NCI-H748 (cell line): Measurements from ENCODE around the gene CD59.
"Not testable (repeated sequence)": the region's sequence is repeated elsewhere in the genome, so short reads cannot be mapped to it uniquely, and the experiment has no call there.

Experiments
- DNase-seq: peaks from one replicate; lab custom pipeline; 2025; ENCODE audit not compliant: unreplicated experiment; lab: John Stamatoyannopoulos, UW

CD59 gene

DNA sequence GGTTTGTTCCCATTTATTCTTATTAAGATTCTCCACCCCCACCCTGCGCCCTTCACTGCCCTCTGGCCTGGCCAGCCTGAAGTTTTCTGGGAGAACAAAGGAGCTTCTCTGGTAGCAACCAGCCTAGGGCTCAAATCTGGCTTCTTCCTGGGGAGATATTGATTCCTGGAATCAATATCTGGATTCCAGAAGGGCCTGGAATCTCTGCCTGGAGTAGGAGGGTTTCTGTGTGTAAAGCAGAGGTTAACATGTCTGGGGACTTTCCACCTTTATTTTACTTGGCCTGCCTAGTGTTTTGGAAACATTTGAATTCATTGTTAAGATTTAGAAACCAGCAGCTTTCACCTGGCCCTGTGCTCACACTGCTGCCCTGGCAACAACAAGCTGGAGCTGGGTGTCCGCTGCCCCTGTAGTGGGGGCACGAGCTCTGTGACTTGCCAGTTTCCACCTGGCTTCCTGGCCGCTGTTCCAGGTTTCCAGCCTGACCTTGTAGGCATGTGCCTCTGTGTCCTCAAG, 41.1 kb downstream of the CD59 start:
- peak; percentile 8 for DNase-seq

GRCh38 chr11:33694346-33695050, 41.7 kb downstream of the CD59 start:
- DNase-seq = no peak

DNA sequence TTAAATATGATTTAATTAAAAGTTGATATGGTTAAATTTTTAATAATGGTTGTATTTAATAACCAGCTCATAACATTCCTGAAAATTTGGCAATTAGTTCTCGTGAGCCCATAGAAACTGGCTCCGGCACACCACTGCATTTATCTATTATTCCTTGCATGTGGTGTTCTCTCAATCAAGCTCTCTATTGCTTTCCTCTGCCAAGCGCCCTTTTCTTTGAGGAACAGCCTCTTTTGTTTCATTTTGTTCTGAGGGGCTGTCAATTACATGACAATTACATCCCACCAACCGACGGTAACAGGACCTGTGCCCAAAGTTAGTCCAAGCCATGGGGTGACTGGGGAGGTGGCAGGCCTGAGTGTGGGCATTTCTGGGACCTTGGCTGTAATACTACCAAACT, 43.7 kb downstream of the CD59 start:
- no peak for DNase-seq

DNA sequence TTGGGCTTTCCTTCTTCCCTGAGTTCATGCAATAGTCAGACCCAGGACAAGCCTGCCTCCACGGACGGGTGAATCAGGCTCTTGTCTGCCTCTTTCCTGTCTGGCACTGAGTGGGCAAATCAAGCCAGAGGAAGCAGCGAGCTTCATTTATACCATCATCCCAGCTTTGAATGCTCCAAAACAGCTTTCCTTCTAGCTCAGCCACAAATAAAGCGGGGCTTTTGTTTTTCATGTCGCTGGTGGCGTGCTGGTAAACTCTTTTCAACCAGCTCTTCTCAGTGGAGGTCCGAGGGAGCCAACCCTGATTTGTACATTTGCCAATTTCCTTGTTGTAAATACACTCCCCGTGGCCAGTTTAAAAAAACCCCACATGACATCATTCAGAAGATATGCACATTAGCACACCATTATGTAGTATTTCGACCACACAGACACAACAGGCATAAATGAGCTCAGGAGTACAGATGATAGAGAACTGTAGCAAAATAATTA, 44.2 kb downstream of the CD59 start:
- DNase-seq = peak; percentile 70

DNA sequence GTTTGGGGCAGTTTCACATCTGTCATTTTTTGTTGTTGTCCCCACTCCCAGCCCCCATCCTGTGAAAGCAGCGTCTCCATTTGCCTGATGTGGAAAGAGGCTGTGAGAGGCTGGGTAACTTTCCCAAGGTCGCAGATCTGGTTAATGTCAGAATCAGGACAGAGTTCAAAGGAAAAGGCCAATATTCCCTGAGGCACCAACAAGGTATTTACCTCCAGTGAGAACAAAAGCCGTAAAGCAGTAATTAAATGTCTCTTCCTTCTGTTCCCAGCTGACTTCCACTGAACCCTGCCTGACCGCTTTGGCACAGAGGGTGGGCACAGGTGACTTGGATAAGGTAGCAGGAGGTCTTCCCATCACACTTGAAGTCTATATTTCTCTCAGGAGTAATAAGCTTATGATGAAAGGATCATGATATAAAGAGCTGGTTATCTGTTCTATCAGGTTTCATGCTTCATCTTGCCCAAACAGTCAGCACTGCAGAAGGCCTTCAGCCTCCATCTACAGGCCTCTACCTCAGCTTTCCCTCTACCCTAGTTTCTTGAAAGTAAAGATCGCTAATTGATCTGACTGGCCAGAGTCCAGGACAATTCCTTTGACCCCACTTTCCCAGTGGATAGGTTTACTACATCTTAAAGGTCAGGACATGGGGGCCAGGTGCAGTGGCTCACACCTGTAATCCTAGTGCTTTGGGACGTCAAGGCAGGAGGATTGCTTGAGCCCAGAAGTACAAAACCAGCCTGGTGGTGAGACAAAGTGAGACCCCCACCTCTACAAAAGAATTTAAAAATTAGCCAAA, 45.0 kb downstream of the CD59 start:
- peak; percentile 19 for DNase-seq

DNA sequence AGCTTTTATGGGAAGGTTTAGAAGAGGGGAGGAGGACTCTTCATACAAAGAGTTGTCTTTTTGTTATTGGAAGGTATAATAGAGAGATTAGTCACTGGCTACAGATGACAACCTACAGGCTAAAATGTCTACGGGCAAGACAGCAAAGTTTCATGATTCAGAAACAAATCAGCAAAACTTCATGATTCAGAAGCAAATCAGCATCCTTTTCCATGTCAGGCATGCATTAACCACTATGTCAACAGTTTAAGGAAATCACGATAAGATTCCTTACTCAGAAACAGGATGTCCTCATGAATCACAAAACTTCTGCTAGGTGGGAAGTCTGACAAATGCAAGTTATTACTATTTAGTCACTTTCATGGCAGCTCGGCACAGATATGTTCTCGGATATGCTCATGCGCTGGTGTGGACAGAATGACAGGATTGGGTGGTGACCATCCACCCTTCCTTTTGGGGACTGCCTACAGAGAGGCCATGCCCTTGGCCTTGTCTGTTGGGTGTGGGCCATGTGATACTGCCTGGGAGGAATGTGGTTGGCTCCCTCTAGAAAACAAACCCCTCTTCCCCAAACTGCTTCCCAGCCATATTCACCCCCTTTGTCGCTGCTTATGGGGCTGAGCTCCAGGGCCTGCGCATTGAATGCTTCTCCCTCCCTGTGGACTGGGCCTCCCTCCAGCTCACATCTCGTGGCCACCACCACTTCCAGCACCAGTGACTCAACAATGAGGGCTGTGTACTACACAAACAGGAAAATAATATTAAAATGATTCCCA, 45.7 kb downstream of the CD59 start:
- DNase-seq = no peak

DNA sequence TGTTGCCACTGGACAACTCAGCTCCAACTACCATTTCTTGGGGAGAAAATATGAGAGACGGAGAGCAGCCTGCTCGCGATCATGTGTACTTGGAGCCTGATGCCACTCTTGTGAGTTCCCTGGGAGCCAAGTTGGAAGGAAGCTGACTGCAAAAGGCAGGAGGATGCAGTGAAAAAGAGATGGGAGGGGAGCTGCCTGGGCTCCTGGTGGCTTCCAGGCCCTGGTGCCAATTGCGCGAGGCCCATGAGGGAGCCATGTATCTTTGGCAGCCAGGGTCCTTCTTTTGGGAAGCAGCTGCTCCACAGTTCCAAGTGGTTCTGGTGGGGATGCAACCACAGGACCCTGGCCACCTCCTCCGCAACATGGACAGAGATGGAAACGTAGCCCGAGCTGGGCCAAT, 46.7 kb downstream of the CD59 start:
- DNase-seq = no peak

GRCh38 chr11:33689085-33689484, 47.1 kb downstream of the CD59 start:
- no peak for DNase-seq

GRCh38 chr11:33687733-33688479, 48.3 kb downstream of the CD59 start:
- DNase-seq = peak; percentile 84

DNA sequence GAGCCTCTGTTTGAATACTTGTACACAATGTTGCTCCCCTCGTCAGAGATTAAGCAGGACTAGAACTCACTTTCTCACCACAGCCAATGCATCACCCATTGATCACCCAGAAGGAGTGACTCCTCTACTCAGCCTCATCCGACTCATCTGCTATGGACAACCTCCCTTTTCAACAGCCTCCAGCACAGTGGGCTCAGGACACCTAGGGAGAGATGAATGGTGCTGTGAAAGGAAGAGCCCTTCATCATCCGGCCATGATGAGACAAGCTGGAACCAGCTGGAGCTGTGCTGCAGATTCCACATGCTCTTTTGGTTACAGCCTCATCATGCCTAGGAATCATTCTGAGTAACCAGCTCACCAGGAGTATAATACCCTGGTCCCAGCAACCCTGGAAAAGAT, 51.1 kb downstream of the CD59 start:
- DNase-seq = no peak

DNA sequence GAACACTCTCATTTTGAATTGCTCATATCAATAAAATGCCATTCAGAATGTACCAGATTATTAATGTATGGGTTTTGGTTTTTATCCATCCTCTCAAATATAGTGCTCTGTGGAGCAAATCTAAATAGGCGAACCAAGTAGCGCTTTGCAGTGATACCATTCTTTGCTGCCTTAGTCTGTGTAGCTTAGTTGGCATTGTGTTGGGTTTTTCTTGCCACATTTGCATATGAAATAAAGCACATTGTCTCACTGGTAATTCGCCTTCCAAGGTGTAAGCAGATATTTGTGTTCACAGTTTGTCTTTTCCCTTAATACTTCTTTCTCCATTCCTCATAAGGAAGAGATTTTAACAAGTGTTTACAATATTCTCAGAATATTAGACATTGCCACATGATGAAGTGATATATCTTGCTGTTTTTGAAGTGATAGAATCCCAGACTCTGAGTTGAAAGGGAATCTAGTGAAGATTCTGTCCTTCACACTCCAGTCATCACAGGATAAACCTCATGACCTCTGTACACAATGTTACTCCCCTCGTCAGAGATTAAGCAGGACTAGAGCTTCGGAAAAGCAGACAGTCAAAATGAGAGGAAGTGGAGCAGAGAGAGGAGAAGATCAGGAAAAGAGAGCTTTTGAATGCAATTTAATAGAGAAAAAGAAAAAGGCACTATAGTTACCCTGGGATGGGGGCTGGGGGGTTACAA, 52.1 kb downstream of the CD59 start:
- no peak for DNase-seq

- peak; percentile 64 for DNase-seq
Measured at GRCh38 chr11:33682446-33682845, 53.8 kb downstream of the CD59 start.

DNA sequence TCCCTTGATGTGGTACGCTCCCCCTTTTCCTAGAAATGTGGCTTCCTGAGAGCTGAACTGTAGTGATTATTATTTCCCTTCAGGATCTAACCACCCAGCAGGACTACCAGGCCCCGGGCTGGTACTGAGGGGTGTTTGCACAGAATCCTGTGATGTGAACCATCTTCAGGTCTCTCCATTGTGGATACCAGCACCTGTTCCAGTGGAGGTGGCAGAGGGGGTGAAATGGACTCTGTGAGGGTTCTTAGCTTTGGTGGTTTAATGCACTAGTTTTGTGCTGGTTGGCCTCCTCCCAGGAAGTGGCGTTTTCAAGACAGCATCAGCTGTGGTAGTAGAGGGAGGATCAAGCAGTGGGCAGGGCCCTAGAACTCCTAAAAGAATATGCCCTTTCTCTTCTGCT, 54.2 kb downstream of the CD59 start:
- DNase-seq = no peak

- DNase-seq = not testable (repeated sequence)
Measured at GRCh38 chr11:33678616-33679015, 57.6 kb downstream of the CD59 start.

GRCh38 chr11:33674035-33674814, 62.0 kb downstream of the CD59 start:
- no peak for DNase-seq

DNA sequence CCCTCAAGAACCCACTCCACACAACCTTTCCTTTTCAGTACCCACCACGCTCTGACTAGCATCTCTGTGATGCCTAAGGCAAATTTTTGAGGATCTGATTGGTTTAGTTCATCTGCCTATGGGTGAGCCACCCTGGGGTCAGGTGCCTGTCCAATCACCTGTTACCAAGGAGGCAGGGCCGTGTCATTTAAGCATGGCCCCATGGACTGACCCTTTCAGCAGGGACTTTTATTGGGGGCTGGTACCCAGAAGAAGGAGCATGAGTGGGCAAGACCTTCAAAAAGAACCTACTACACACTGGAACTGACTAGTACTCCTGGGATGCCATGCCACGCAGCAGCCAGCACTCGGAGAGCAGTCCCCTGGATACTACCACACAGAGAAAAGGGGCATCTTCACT, 64.0 kb downstream of the CD59 start:
- DNase-seq = no peak

DNA sequence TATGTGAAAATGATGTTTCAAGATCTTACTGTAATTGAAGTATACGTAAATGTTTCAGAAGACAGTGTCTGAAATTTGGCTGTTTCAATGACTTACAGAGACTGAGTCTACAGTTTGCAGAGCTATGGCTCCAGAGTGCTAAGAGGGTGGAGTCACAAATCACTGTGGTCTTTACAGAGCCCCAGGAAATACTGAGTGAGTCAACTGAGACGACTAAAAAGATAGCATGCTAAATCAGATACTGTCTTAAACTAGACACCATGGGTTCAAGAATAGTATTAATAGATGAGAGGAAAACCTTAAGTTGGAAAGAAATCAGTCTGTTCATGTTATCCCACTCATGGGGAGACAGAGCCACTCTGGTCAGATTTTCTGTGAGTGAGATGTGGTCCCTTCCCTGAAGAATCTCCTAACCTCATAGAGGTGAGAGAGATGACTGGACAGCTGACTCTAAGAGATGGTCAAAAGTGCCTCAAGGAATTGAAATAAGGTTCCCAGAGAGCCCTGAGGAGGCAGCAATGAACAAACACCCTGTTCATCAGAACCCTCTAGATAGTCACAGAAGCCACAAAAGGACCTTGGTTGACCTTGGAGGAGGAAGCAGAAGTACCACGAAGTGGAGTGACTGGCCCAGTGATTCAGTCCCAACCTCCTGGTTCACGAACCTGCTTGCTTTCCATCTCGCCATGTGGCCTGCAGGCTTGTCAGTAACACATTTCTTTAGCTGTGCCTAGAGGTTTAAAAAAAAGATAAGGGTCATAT, 65.8 kb downstream of the CD59 start:
- no peak for DNase-seq

DNA sequence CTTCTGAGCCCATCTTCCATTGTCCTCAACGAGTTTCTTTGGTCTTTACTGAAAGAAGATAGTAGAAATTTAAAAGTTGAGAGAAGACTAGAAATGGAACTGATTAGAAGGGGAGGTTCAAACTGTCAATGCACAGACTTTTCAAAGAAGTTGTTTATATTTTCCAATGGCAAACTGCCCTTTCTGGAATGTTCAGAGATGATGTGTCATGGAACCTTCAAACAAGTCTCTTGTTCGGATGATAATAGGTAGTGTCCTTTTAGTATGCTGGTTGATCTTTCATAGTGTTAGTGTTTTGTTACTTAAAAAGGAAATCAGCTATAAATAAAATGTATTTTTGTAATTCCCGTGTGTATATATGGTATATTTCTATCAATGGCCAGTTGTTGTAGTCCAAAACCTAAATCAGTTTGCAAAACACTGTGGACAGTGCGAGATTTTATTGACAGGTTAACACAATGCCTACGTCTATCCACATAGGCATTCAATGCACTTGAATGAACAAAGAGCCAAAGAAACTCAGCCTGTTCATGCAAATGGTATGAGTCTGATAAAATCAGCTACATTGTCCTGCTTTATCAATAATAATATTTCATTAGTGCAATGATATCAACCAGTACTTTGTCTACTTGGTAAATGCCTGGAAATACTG, 66.5 kb downstream of the CD59 start:
- DNase-seq = no peak
